Upper lobe of left lung (tissue), 4 donors: ENCODE data around the gene INTU.

Experiments used
- POLR2A ChIP-seq, 4 donors: fragments of 450-650 bp; IDR thresholded peaks; one replicate each; pipeline ENCODE4 v1.5.1; 2016 to 2017; ENCODE audit warnings: antibody characterized with exemption in 4 of 4, mild to moderate bottlenecking in 2 of 4
- POLR2AphosphoS5 ChIP-seq, 2 donors: sonication (generic); formaldehyde crosslinking; IDR thresholded peaks; one replicate each; pipeline ENCODE4 v1.5.1; 2017; ENCODE audit warnings: antibody characterized with exemption in 2 of 2
- TF ChIP-seq, protein P1 (sequence below), 6 experiments: fragments of 450-650 bp in 4 of 6; fragments of 200-600 bp in 2 of 6; sonication (generic) in 2 of 6; IDR thresholded peaks; one replicate each; pipeline ENCODE4 v1.5.1; 2016 to 2019; ENCODE audit warnings: antibody characterized with exemption in 6 of 6

DNA sequence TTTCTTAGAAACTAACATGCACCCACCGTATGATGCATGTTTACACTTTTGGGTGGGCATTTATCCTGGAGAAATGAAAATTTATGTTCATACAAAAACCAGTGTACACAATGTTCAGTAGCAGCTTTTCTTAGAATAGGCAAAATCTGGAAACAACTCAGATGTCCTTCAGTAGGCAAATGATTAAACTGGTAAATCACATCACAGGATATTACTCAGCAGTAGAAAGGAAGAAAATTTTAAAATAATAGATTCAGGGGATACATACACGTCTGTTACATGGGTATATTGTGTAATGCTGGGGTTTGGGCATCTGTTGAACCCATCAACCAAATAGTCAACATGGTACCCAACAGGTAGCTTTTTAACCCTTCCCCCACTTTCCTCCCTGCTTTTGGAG is 124.1 kb downstream of the INTU start:
- TF ChIP-seq, protein P1, sequence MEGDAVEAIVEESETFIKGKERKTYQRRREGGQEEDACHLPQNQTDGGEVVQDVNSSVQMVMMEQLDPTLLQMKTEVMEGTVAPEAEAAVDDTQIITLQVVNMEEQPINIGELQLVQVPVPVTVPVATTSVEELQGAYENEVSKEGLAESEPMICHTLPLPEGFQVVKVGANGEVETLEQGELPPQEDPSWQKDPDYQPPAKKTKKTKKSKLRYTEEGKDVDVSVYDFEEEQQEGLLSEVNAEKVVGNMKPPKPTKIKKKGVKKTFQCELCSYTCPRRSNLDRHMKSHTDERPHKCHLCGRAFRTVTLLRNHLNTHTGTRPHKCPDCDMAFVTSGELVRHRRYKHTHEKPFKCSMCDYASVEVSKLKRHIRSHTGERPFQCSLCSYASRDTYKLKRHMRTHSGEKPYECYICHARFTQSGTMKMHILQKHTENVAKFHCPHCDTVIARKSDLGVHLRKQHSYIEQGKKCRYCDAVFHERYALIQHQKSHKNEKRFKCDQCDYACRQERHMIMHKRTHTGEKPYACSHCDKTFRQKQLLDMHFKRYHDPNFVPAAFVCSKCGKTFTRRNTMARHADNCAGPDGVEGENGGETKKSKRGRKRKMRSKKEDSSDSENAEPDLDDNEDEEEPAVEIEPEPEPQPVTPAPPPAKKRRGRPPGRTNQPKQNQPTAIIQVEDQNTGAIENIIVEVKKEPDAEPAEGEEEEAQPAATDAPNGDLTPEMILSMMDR (IDR thresholded peaks at IDR 0.05): no peak
- no peak for TF ChIP-seq POLR2AphosphoS5 (IDR thresholded peaks at IDR 0.05)
- no peak for TF ChIP-seq POLR2A (IDR thresholded peaks at IDR 0.05)
